Measurements from ENCODE around the gene PDLIM5.

Gene PDLIM5

DNA sequence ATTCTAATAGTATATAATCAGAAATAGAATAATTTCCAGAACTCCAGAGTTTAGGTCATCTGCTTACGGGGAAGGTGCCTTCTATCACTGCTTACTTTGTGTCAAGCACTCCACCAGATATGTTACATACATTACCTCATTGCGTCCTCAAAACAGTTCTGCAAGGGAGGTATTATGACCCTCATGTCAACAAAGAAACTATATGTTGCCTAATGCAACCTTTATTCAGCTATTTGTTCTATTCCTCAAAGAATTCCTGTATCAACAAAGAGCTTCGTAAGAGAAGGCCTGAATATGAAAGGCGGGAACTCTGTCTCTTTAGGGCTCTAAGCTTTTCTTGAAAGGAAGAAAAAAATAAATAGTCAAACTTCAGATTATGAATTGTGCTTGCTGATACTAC, 114.7 kb downstream of the PDLIM5 start:
- DNase-seq, result no peak

DNA sequence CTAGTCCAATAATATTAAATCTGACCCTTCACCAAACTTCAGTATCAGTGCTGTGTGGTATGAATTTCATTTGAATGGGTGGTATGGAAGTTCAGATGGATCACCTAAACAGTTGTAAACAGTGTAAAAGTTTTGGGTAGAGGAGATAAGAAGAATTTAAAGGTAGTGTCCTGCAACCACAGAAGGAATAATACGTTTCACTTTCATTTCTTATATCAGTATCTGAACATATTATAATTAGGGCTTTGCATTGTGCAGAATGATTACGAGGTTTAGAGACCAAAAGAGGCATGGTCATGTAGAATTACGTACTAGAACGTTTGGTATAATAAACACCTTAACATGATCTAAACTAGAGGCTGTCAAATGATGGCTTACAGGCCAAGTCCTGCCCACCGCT, 116.1 kb downstream of the PDLIM5 start:
- no peak for DNase-seq

DNA sequence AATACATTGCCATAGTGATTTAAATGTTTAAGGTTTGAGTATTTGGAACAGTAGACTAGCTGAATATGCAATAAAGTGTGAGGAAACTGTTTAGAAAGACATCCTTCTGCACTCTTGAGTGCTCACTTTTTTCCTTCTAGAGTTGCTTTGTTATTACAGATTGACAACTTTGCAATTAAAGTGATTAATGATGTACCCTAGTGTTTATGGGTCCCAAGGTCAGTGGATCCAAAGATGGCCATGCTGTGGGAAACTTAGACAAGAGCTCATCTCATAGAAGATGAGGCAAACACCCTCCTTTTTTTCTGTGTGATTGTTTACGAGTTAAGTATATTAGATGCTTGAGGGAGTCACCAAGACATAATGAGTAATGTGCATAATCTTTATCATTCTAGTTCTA, 118.8 kb downstream of the PDLIM5 start:
- DNase-seq, result no peak

DNA sequence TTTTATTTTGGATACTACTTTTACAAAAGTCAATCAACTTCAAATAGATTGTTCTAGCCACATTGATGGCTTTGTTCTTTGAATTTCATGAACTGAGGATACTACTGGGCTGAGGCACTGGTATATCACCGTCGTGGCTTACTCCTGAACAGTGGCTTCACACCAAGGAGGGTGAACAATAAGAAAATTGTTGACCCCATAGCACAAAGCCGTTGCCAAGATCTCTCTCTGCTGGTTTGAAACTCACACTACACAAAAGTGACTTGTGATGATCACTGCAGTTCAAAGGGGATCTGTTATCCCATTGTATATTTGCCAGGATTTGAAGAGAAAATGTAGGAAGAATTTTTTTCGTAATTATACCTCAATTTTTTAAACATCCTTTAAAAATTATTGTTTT, 119.6 kb downstream of the PDLIM5 start:
- DNase-seq, result no peak

DNA sequence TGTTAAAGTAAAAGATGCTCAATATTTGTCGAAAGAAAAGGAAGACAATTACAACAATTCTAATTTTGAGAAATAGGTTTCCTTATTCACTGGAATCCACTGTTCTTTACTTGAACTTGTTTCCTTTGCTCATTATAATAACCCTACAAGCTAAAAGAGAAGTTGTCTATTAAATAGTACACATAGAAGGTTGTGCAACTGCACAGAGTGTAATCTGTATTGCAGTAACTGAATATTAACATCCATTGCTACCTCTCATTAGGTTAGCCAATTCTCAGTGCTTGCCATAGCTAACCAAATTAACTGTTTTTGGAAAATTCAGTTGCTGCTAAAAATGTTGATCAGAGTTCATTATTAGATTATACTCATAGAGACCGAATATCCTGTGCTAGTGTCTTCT, 120.0 kb downstream of the PDLIM5 start:
- no peak for DNase-seq

DNA sequence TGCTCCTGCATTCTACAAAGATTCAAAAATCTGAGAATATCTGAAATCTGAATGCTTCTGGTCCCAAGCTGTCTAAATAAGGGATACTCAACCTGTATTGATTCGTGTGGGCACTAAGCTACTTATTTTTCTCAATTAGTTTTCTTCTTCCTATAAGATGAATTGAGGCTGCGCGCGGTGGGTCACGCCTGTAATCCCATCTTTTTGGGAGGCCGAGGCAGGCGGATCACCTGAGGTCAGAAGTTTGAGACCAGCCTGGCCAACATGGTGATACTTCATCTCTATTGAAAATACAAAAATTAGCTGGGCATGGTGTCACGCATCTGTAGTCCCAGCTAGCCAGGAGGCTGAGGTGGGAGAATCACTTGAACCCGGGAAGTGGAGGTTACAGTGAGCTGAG, 122.3 kb downstream of the PDLIM5 start:
- no peak for DNase-seq

DNA sequence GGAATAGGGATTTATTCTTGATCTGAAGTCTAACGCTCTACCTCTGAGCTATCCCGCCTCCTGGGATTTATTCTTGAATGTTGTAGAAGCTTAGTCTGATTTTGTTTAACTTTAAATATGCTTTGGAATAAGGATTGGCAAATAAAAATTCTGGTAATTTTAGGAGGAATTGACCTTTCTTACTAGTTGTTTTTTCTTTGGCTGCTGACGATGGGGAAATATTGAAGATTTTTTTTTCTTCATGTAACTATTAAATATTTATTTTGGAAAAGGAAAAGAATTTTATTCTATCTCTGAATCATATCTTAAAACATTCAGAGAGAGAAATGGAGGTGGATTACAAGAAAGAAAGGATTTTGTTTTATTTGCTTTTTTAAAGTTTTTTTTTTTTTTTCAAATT, 122.9 kb downstream of the PDLIM5 start:
- DNase-seq, result no peak

DNA sequence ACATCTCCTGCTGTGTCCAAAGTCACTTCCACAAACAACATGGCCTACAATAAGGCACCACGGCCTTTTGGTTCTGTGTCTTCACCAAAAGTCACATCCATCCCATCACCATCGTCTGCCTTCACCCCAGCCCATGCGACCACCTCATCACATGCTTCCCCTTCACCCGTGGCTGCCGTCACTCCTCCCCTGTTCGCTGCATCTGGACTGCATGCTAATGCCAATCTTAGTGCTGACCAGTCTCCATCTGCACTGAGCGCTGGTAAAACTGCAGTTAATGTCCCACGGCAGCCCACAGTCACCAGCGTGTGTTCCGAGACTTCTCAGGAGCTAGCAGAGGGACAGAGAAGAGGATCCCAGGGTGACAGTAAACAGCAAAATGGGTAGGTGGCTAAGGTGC, 123.9 kb downstream of the PDLIM5 start:
- no peak for DNase-seq

DNA sequence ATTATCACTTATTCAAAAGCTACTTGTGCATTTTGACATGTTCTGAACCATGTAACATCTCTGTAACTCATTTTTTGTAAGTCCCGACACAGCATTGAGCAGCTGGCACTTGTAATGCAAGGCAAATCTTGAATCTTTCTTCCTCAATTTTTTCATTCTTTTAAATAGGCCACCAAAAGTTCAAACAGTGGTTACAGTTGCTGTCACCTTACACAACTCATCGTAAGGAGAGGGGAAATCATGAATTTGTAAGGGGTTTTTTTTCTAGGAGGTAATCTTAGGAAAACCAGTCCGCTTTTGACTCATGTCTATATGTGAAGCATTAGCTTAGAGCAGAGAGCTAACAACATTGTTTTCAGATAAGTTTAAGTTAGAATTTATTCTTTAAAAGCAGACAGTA, 124.5 kb downstream of the PDLIM5 start:
- DNase-seq, result no peak

DNA sequence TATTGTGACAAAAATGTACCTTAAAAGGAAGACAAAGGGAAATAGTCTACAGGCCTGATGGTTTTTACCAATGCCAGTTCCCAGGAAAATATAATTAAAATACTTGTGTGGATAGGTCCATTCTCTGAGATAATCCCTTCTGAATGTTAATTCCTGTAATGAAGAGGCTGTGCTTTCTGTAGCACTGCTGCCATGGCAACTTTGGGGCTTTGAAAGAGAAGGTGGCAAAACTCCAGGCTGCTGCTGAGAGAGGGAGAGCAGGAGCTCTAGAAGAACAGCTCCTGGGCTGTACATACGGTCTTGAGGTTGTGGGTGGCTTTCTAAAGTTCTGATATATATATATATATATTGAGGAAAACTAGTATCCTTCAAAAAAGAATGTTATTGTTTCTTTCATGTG, 125.4 kb downstream of the PDLIM5 start:
- DNase-seq, result no peak

DNA sequence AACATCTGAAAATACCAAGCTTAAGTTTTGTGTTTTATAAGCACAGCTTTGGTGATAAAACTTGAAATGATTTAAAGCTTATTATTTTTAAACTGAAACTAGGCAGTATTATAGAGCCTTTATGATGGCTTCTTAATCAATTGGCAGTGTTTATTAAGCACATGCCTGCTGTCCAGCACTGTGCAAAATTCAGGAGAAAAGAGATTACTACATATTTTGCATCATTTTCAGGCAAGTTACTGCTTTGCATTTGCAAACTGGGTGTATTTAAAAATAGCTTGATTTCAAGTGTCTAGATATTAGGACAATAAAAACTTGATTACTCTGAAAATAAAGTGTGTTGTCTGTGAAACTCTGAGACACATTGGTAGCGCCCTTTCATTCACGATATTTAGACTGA, 126.5 kb downstream of the PDLIM5 start:
- no peak for DNase-seq

DNA sequence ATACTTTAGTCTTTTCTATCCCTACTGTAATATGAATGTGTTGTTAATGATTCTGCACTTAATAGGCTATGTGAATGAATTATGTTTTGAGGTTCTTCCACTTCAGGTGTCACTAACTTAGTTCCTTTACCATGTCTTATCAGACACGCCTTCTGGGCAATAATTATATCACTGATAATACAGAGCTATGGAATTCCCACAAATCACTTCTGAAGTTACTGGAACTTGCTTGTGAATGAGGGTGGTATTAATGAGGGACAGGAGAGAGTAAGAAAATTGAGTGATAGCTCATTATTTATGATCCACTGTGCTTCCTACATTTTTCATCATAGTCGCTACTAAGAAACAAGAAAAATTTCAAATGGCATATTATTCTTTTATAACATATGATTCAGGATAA, 130.0 kb downstream of the PDLIM5 start:
- no peak for DNase-seq

DNA sequence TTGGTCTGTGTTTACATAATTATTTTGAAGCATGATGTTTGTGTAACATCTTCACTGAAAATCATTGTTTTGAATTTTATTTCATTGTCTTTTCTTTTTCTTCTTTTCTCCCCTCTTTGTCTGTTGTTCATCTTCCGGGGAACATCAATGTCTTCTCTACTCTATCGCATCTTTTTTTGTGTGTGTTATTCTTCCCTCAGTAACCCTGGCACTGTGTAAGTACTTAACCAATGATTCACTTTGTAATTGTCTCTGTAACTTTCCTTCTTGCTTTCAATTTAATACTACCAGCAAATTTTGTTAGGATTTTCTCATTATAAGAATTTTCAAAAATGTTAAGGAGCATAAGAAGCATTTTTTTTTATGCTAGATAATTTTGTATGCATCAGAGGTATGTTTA, 130.8 kb downstream of the PDLIM5 start:
- DNase-seq, result no peak

DNA sequence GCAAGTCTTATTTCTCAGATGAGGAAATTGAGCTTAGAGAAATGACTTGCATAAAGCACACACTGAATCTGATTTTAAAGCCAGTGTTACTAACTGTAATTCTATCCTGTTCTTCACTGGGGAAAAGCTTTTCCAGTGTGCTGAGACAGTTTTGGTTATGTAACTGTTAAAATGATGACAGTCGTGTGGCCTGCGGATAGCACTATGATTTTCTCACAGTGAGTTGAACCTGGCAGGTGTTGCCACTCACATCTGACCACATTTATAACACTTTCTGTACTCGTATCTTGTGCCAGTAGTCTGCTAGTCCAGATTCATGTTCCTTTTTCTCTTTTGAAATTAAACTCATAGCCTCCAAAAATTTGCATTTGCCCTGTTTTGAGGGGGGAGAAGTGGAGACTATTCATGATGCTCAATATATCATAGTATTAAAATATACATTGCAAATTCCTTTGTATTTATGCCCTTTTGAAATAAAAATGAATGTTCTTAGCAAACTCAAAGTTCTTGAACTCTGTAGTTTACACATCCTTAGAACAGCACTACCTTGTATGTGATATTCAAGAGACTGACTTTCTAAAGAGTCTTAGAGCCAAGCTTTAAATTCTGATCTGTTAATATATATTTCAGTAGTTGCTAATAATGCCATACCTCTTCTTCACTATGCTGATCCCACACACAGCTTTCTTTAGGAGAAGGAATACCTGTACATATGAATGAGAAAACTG, 132.3 kb downstream of the PDLIM5 start:
- DNase-seq, result no peak

DNA sequence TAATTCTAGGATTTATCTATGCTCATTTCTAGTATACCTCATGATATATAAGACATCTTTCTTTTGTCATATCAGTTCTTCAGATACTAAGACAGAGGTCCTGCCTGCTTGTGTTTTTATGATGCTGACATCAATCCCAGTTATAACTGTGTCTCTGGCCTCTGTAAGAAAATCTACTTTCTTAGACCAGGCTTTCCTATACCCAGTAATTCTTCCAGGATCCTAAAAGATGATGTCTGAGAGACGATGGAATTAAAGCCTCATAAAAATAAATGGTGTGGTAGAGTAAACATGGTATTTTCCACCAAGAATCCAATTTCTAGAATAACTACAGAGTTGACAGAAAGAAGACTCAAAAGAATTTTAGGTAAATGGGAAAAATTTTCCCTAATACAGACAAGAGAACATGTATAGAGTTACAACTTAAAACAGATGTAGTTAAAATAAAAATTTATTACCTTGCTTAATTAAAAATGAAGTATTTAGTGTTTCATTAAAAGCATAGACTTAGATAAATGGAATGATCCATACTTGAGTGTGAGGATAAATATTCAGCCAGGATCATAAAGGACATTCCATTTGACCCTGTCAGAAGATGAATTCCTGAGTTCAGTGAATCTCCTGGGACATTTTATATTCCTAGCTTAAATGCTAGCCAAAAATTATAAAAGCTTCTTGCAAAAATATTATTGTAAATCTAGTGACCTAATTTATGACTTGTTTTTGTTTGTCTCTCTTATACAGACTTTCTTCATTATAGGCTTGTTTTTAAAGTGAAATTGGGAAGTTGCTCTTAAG, 137.4 kb downstream of the PDLIM5 start:
- DNase-seq, result no peak

DNA sequence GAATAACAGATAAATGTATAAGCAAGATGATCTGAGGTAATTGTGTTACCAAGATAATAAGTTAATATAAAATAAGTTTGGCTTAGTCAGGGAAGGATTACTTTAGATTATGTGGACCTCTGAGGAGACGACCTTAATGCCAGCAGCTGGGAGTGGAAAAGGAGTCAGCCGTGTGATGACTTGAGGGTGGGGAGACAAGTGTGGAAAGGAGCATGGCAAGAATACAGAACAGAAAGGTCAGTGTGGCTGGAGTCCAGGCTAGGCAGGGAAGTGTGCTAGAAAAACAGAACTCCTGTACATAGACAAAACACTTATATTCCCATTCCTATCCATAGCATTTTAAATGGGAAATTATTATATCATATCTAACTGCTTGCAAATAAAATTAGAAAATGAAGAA, 138.8 kb downstream of the PDLIM5 start:
- DNase-seq, result no peak

DNA sequence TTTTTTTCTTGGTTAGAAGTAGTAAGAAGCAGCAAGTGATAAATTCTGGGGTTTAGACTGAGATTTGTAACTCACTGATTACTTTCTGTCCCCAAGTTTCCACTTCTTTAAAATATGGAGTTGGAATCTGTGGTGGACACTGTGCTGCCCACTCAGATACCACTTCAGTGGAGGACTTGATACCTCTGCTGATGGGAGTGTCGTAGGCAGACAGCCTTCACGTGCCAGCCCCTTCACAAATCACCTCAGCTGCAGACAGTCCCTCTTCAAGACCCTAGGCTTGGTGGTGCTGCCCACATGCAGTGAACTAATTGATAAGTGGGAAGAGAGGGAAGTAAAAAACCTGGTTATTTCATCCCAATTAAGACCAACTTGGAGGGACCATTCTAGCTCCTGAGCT, 139.5 kb downstream of the PDLIM5 start:
- DNase-seq, result no peak

DNA sequence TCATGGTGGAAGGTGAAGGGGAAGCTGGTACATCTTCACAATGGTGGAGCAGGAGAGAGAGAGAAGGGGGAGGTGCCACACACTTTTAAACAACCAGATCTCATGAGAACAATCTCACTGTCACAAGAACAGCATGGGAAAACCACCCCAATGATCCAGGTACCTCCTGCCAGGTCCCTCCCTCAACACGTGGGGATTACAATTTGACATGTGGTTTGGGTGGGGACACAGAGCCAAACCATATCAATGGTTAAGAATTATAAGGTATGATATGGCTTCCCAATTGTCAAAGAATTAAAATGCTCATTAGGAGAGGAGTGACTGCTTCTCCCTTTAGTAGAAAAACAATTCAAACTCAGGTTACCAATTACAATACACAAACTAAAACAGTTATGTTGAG, 143.3 kb downstream of the PDLIM5 start:
- DNase-seq, result no peak

DNA sequence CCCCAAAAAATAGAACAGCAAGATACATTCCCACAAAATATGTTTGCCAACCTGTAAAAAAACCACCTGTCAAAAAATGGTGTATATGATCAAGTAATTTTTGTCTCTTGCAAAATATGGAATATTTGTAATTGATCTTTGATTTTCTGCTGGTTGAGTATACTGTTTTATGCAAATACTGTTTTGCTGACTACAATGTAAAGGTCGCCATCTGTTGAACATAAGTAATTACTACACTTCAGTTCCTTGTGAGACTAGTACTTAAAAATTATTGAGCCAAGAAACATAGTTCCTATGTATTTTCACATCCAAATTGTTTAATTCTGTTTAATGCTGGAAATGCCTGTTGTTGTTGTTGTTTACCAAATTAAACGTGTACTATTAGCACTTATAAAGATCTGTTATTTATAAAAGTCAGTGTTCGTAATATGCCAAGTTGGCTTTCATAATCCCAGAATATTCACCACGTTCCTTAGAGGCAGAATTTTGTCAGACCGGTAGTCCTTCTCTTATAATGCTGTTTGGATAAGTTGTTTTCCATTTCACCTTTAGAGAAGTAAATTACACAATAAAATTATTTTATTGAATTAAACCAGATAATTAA, 144.2 kb downstream of the PDLIM5 start:
- DNase-seq, result no peak

DNA sequence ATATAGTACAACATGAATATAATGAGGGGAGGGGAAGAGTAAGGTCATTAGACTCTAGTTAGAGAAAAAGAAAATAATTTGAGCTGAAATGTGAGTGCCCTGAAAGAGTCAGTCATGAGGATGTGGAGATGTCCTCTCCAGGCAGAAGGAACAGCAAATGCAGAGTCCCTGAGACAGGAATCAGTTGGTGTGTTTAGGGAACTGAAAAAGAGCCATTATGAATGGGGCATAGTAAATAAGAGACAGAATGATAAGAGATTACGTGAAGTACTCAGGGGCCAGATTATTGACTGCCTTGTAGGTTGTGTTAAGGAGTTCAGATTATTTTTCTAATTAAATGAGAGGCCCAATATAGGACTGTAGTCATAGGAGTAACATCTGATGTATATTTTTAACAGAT, 147.0 kb downstream of the PDLIM5 start:
- no peak for DNase-seq

DNA sequence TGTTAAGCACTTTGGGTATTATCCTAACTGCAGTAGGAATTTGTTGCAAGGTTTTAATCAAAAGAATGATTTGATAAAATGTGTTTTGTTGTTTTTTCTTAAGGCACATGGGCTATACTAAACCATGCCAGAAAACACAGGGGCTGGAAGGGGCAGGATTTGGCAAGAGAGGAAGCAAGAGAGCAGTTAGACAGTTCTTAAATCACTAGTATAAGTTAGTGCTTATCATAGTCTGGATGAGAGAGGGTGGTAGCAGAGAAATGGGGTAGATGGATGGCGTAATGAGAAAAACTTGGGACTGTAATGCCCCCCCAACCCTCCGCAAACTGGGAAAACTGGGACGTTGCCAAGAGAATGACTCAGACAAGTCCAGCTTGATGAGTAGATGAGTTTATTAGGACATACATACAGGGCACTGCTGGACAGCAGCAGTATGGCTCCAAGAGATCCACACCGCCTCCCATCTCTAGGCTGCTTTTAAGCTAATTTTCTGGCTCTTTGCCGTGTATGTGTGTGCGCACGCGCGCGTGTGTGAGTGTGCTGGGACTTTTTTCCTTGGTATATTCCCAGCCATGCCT, 151.5 kb downstream of the PDLIM5 start:
- DNase-seq, result no peak

DNA sequence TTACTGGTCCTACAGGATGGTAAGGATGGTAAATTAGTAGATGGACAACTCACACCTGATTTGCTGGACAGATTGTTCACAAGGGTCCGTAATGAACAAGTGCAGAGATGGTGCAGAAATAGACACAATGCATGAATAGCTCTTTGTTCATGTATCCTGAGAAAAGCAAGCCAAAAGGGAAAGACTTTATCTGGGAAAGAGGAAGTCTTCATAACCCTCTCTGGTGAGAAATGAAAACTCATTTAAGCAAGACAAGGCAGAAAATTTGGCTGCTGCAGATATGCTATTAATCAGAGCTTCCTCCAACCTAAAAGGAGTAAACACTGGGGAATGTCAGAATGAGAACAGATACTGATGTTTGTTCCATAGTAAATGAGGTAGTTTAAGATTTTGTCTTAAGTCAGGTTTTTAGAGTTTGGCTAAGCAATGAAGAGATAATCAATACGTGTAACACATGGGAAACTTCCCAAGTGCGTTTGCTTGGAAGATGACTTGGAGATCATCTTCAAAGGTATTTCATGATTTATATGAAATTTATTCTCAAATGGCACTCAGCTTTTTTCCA, 153.6 kb downstream of the PDLIM5 start:
- no peak for DNase-seq

DNA sequence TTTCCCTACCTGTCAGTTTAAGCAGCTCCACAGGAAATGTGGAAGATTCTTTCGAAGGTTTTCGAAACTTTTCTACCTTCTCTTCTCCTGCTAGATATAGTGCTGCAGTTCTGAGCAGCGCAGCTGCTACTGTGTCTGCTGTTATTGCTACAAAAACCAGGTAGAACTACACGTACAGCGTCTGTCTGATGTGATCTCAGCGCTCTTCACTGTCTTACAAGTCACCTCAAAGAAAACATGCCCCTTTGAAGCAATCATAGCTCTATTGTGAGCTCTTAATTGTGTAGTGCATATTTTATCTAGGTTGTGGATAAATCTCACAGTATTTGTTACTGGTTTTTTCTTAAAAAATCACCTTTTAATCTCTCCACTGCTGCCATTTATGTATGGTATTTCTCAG, 158.4 kb downstream of the PDLIM5 start:
- no peak for DNase-seq

DNA sequence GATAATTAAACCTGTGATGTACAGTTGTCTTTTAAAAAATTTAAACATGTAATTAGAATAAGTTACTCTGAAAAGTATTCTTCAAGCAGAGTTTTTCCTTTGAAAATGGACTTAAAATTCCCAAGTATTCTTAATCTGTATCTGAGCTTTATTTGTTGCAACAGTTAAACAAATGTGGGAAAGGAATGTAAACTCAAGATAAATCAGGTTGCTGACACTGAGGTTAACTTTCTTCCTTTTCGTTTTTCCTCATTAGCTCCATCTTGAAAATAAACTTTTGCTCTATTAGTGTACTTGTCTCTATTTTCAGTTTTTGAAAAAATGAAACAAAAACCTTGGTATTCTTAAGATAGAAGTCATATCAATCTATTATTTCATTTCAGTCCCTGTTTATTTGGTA, 161.5 kb downstream of the PDLIM5 start:
- DNase-seq, result no peak
